IMR-90 (cell line): ENCODE measurements around the gene LRRC61. TPM values are rescaled to one million over a fixed set of nuclear protein-coding genes. Genes with fewer than 3 reads are reported as not detected.

Experiments used
- ATAC-seq: fragments of 200-7000 bp; cut with Tn5 transposase; 2 replicates; pipeline ENCODE4 v1.9.1; 2020; ENCODE audit warnings: low read depth, mild to moderate bottlenecking, moderate library complexity
- BruUV-seq: library from RNA; stranded (reverse); fragments of 400-500 nt; replicated peaks from 2 replicates; lab custom pipeline; 2021; lab: Mats Ljungman, UMichigan
- CTCF ChIA-PET: fragments of 300-600 bp; formaldehyde crosslinking; extraction: SDS; loops from one replicate; lab custom pipeline; 2021; ENCODE audit warnings: antibody characterized with exemption; lab: Yijun Ruan, JAX
- POLR2A ChIA-PET: fragments of 300-600 bp; sonication (Branson Sonifier 250); formaldehyde crosslinking; loops from one replicate; lab custom pipeline; 2022; ENCODE audit warnings: antibody characterized with exemption; ENCODE audit not compliant: unreplicated experiment; lab: Charles Lee
- DNase-seq: peaks from one replicate; pipeline ENCODE4 v3.0.0; 2013
- H2AFZ ChIP-seq: replicated peaks from 2 replicates; pipeline ENCODE3; 2013; ENCODE audit warnings: low read length, mild to moderate bottlenecking; ENCODE audit not compliant: poor library complexity
- H2AK5ac ChIP-seq: 2 replicates; pipeline ENCODE4 v1.6.1; 2013; ENCODE audit warnings: low read depth, low read length, inconsistent platforms
- H2AK9ac ChIP-seq: replicated peaks from 2 replicates; pipeline ENCODE3; 2013; ENCODE audit warnings: mild to moderate bottlenecking, low read depth, low read length, moderate library complexity; ENCODE audit not compliant: poor library complexity
- H2BK120ac ChIP-seq: 2 replicates; pipeline ENCODE4 v1.6.1; 2013; ENCODE audit warnings: low read depth, low read length, inconsistent platforms
- H2BK15ac ChIP-seq: 3 replicates; pipeline ENCODE4 v1.6.1; 2013; ENCODE audit warnings: low read depth, low read length, inconsistent platforms
- H2BK20ac ChIP-seq: 2 replicates; pipeline ENCODE4 v1.6.1; 2013; ENCODE audit warnings: low read depth, mild to moderate bottlenecking, inconsistent platforms, low read length, moderate library complexity
- H2BK5ac ChIP-seq: 2 replicates; pipeline ENCODE4 v1.6.1; 2013; ENCODE audit warnings: mild to moderate bottlenecking, low read depth, low read length, inconsistent platforms; ENCODE audit not compliant: poor library complexity, severe bottlenecking
- H3K14ac ChIP-seq: replicated peaks from 2 replicates; pipeline ENCODE4 v1.6.1; 2013; ENCODE audit warnings: low read depth, low read length, inconsistent platforms
- H3K18ac ChIP-seq: 2 replicates; pipeline ENCODE4 v1.6.1; 2013; ENCODE audit warnings: low read depth, low read length, control low read depth
- H3K23ac ChIP-seq: 2 replicates; pipeline ENCODE4 v1.6.1; 2013; ENCODE audit warnings: low read depth, low read length, inconsistent platforms
- H3K27ac ChIP-seq: 2 replicates; pipeline ENCODE4 v1.5.1; 2013; ENCODE audit warnings: mild to moderate bottlenecking, control low read depth, low read length; ENCODE audit not compliant: insufficient read depth
- H3K27me3 ChIP-seq: 2 replicates; pipeline ENCODE4 v1.6.1; 2013; ENCODE audit warnings: low read length; ENCODE audit not compliant: control insufficient read depth, insufficient read depth
- H3K36me3 ChIP-seq: 2 replicates; pipeline ENCODE4 v1.6.1; 2013; ENCODE audit warnings: low read length, mixed read lengths; ENCODE audit not compliant: control insufficient read depth, insufficient read depth
- H3K4ac ChIP-seq: 2 replicates; pipeline ENCODE4 v1.6.1; 2013; ENCODE audit warnings: low read depth, low read length, inconsistent platforms
- H3K4me1 ChIP-seq: 2 replicates; pipeline ENCODE4 v1.6.1; 2013; ENCODE audit warnings: low read length, mixed read lengths; ENCODE audit not compliant: control insufficient read depth, insufficient read depth
- H3K4me2 ChIP-seq: 2 replicates; pipeline ENCODE4 v1.6.1; 2013; ENCODE audit warnings: low read depth, mild to moderate bottlenecking, control low read depth, low read length, moderate library complexity
- H3K4me3 ChIP-seq: 2 replicates; pipeline ENCODE4 v1.5.1; 2013; ENCODE audit warnings: low read depth, mild to moderate bottlenecking, control low read depth, low read length, moderate library complexity; ENCODE audit not compliant: insufficient read depth
- H3K56ac ChIP-seq: 2 replicates; pipeline ENCODE4 v1.6.1; 2013; ENCODE audit warnings: low read length, inconsistent platforms; ENCODE audit not compliant: insufficient read depth; ENCODE audit errors: extremely low read depth
- H3K79me1 ChIP-seq, 2 experiments: 2 replicates each; pipeline ENCODE4 v1.6.1; 2013; ENCODE audit warnings: low read length in 2 of 2, inconsistent platforms in 1 of 2, low read depth in 1 of 2
- H3K9ac ChIP-seq: 2 replicates; pipeline ENCODE4 v1.6.1; 2013; ENCODE audit warnings: low read depth, low read length, control low read depth
- H3K9me1 ChIP-seq: 2 replicates; pipeline ENCODE4 v1.6.1; 2013; ENCODE audit warnings: low read length, inconsistent platforms; ENCODE audit not compliant: insufficient read depth
- H3K9me3 ChIP-seq: 2 replicates; pipeline ENCODE4 v1.6.1; 2013; ENCODE audit warnings: low read length; ENCODE audit not compliant: control insufficient read depth, insufficient read depth
- H4K20me1 ChIP-seq: 2 replicates; pipeline ENCODE4 v1.6.1; 2013; ENCODE audit warnings: low read length, inconsistent platforms; ENCODE audit not compliant: insufficient read depth
- H4K5ac ChIP-seq: 2 replicates; pipeline ENCODE4 v1.6.1; 2013; ENCODE audit warnings: mild to moderate bottlenecking, low read depth, low read length, control low read depth
- H4K8ac ChIP-seq, 2 experiments: 2 replicates each; pipeline ENCODE4 v1.6.1; 2013; ENCODE audit warnings: low read depth in 2 of 2, low read length in 2 of 2, control low read depth in 1 of 2, inconsistent platforms in 1 of 2
- H4K91ac ChIP-seq: 2 replicates; pipeline ENCODE4 v1.6.1; 2013; ENCODE audit warnings: low read depth, low read length, inconsistent platforms; ENCODE audit not compliant: insufficient read depth
- BHLHE40 ChIP-seq: fragments of 150-350 bp; IDR thresholded peaks from 2 replicates; pipeline ENCODE4 v1.6.1; 2016; ENCODE audit warnings: mild to moderate bottlenecking, low read depth, low read length
- CHD1 ChIP-seq: IDR thresholded peaks from 2 replicates; pipeline ENCODE4 v1.6.1; 2012; ENCODE audit warnings: low read depth, low read length, improper control_type of control experiment
- ELK1 ChIP-seq: fragments of 150-350 bp; IDR thresholded peaks from 2 replicates; pipeline ENCODE4 v1.6.1; 2016; ENCODE audit warnings: low read depth, mild to moderate bottlenecking, low read length, moderate library complexity, borderline replicate concordance
- FOS ChIP-seq: fragments of 150-350 bp; IDR thresholded peaks from 2 replicates; pipeline ENCODE4 v1.6.1; 2016; ENCODE audit warnings: low read depth, low read length
- MAFK ChIP-seq: IDR thresholded peaks from 2 replicates; pipeline ENCODE4 v1.6.1; 2012; ENCODE audit warnings: low read depth, low read length, improper control_type of control experiment
- MAZ ChIP-seq: IDR thresholded peaks from 2 replicates; pipeline ENCODE4 v1.6.1; 2012; ENCODE audit warnings: low read depth, mild to moderate bottlenecking, low read length, improper control_type of control experiment, moderate library complexity, borderline replicate concordance
- MXI1 ChIP-seq: IDR thresholded peaks from 2 replicates; pipeline ENCODE4 v1.6.1; 2012; ENCODE audit warnings: low read depth, mild to moderate bottlenecking, low read length, moderate library complexity, borderline replicate concordance
- NFE2L2 ChIP-seq: fragments of 150-350 bp; IDR thresholded peaks from 2 replicates; pipeline ENCODE4 v1.6.1; 2016; ENCODE audit warnings: low read depth, mild to moderate bottlenecking, low read length
- POLR2A ChIP-seq: IDR thresholded peaks from 2 replicates; pipeline ENCODE4 v1.6.1; 2012; ENCODE audit warnings: mild to moderate bottlenecking, low read depth, low read length
- RCOR1 ChIP-seq: IDR thresholded peaks from 2 replicates; pipeline ENCODE4 v1.6.1; 2012; ENCODE audit warnings: mild to moderate bottlenecking, low read length, improper control_type of control experiment; ENCODE audit not compliant: insufficient replicate concordance
- RFX5 ChIP-seq: IDR thresholded peaks from 2 replicates; pipeline ENCODE4 v1.8.0; 2012; ENCODE audit warnings: low read depth, mild to moderate bottlenecking, low read length, moderate library complexity
- SMC3 ChIP-seq: fragments of 150-350 bp; IDR thresholded peaks from 2 replicates; pipeline ENCODE4 v1.6.1; 2016; ENCODE audit warnings: low read depth, mild to moderate bottlenecking, antibody characterized with exemption, low read length, moderate library complexity
- USF2 ChIP-seq: fragments of 150-350 bp; IDR thresholded peaks from 2 replicates; pipeline ENCODE4 v1.6.1; 2017; ENCODE audit warnings: mild to moderate bottlenecking, antibody characterized with exemption, low read length, low read depth
- WGBS, 2 experiments: methylation state at CpG; one replicate each; pipeline versions ENCODE4 v1.1.5 to v1.1.7; 2013; ENCODE audit warnings: missing lambda C conversion rate in 2 of 2; ENCODE audit not compliant: insufficient read length in 1 of 2; ENCODE audit errors: extremely low coverage in 2 of 2; 5-methylcytosine and 5-hydroxymethylcytosine counted together
- dilution Hi-C: fragments of 300-500 bp; cut with HindIII; formaldehyde crosslinking; loops from one replicate; pipeline ENCODE4 v1.14.3; 2018; ENCODE audit warnings: low sequenced_read_pairs; ENCODE audit not compliant: unreplicated experiment
- in situ Hi-C: fragments of 300-500 bp; cut with MboI; formaldehyde crosslinking; loops from 3 replicates; pipeline ENCODE4 v1.14.3; 2019; ENCODE audit warnings: low sequenced_read_pairs, inconsistent platforms, mixed read lengths
- intact Hi-C: fragments of 100-400 bp; cut with micrococcal nuclease; formaldehyde crosslinking; loops from 2 replicates; pipeline ENCODE4 v1.10.0; 2022
- polyA plus RNA-seq, 3 experiments: library from polyadenylated mRNA; depleted of rRNA; stranded (reverse); fragments of >200 nt; gene quantifications; 2 replicates each; pipeline ENCODE4 v1.2.3, GENCODE V29; 2012; ENCODE audit warnings: low replicate concordance in 1 of 3
- total RNA-seq: library from RNA; depleted of rRNA; stranded (reverse); fragments of >200 nt; gene quantifications from 2 replicates; pipeline ENCODE4 v1.2.3, GENCODE V29; 2012

Gene LRRC61
- total and polyA plus RNA-seq, 2 of the 4 experiments (the other 2 are of a cell fraction): 0.07 TPM; not detected in 1

GRCh38 chr7:150379441-150380379 lies 56.6 kb downstream of the LRRC61 start (continued):
- no peak for TF ChIP-seq MAZ
- TF ChIP-seq RFX5: no peak
- TF ChIP-seq MXI1: no peak

- dilution Hi-C loops: no loop called here
- ChIA-PET POLR2A (no interaction called here), CTCF (interaction anchor here (0.5 kb wide), 1 partner anchor 898 kb away, joined by 4 read pairs; no protein-coding TSS in a partner anchor)
- BruUV-seq: no TSS peak
- Histone ChIP-seq H2BK5ac (no peak overlapping the region), H3K79me1 (peaks cover 21 to 50% of the 10 kb centered on the region in 2 experiments), H4K5ac (peak overlapping the region; percentile 30; the same call in 1 of the 2 replicates), H2AK5ac (peak overlapping the region; percentile 57), H3K9me1 (peaks cover 16% of the 10 kb centered on the region; the same call in 1 of the 2 replicates), H4K20me1 (peaks cover 7% of the 10 kb centered on the region; the same call in 1 of the 2 replicates), H2BK20ac (no peak overlapping the region), H3K56ac (no peak overlapping the region), H4K91ac (peak overlapping the region; percentile 91; the same call in 1 of the 2 replicates), H2AFZ (peak overlapping the region; percentile 74), H3K4me1 (peaks cover 10% of the 10 kb centered on the region), H3K4ac (peak overlapping the region; percentile 67), H3K27ac (0 out of 2 replicates have a peak overlapping the region, but pooled peaks have one; percentile 15), H2BK120ac (peak overlapping the region; percentile 32), H3K4me3 (no peak overlapping the region), H3K14ac (peak overlapping the region; percentile 83), H3K18ac (no peak overlapping the region), H3K4me2 (peak overlapping the region; percentile 94), H3K27me3 (no peaks in the 10 kb centered on the region), H3K36me3 (peaks cover 2% of the 10 kb centered on the region; the same call in 1 of the 2 replicates), H3K9ac (peak overlapping the region; percentile 96), H2AK9ac (peak overlapping the region; percentile 12), H4K8ac (peak overlapping the region in 1 of 2 experiments; percentile 93; a peak in 2 of 4 replicates), H3K9me3 (no peaks in the 10 kb centered on the region), H2BK15ac (no peak overlapping the region; the same call in 2 of the 3 replicates), H3K23ac (peak overlapping the region; percentile 87)
- 81% methylated on average over 5 of the region's 11 CpGs; no CpG with 5 or more reads in 1 of the 2 experiments for WGBS, 2 experiments
- TF ChIP-seq POLR2A (no peak), FOS (no peak), CHD1 (no peak), BHLHE40 (no peak), RFX5 (no peak), RCOR1 (no peak), USF2 (no peak), ELK1 (no peak), MAFK (no peak), MXI1 (no peak), SMC3 (no peak), NFE2L2 (no peak)
- in situ Hi-C loops: no loop called here
- DNase-seq (no peak), ATAC-seq (no peak)
- intact Hi-C loops: no loop called here
These were observed 57.3 kb downstream of the LRRC61 start for GRCh38 chr7:150380463-150380862.
